CD14-positive monocyte (primary cell): ENCODE data around the gene ARHGAP45. TPM values are rescaled to one million over a fixed set of nuclear protein-coding genes. Genes with fewer than 3 reads are reported as not detected.

Experiments
- DNase-seq, 3 donors: peaks; one replicate each; pipeline ENCODE4 v3.0.0-alpha.2; 2011 to 2022
- H2AFZ ChIP-seq: 2 replicates; pipeline ENCODE4 v1.6.0; 2012; ENCODE audit warnings: mild to moderate bottlenecking, low read depth, low read length, inconsistent platforms; ENCODE audit not compliant: insufficient read depth, poor library complexity, severe bottlenecking
- H3K27ac ChIP-seq, 2 donors: 1 replicate in 1 of 2; 2 replicates in 1 of 2; pipeline ENCODE4 v1.5.1; 2012 to 2013; ENCODE audit warnings: low read length in 2 of 2, control low read depth in 1 of 2, inconsistent platforms in 1 of 2, low read depth in 1 of 2, mild to moderate bottlenecking in 1 of 2
- H3K27me3 ChIP-seq, 2 donors: one replicate each; pipeline versions ENCODE4 v1.6.0 to v1.6.1; 2011 to 2013; ENCODE audit warnings: low read length in 2 of 2; ENCODE audit not compliant: control insufficient read depth in 2 of 2, insufficient read depth in 2 of 2
- H3K36me3 ChIP-seq, 2 donors: replicated peaks in 1 of 2; 1 replicate in 1 of 2; 2 replicates in 1 of 2; pipeline versions ENCODE4 v1.5.1 to v1.6.1; 2012 to 2013; ENCODE audit warnings: low read length in 2 of 2, control low read depth in 1 of 2, inconsistent platforms in 1 of 2, mild to moderate bottlenecking in 1 of 2; ENCODE audit not compliant: insufficient read depth in 2 of 2, control insufficient read depth in 1 of 2
- H3K4me1 ChIP-seq, 2 donors: 1 replicate in 1 of 2; 2 replicates in 1 of 2; pipeline versions ENCODE4 v1.5.1 to v1.6.1; 2012 to 2013; ENCODE audit warnings: low read length in 2 of 2, control low read depth in 1 of 2, inconsistent platforms in 1 of 2, mild to moderate bottlenecking in 1 of 2, moderate library complexity in 1 of 2; ENCODE audit not compliant: insufficient read depth in 2 of 2, control insufficient read depth in 1 of 2
- H3K4me2 ChIP-seq: replicated peaks from 2 replicates; pipeline ENCODE3; 2012; ENCODE audit warnings: low read length, moderate library complexity, mild to moderate bottlenecking; ENCODE audit not compliant: poor library complexity, severe bottlenecking; ENCODE audit errors: extremely low read depth
- H3K4me3 ChIP-seq, 3 experiments: fragments of 200-600 bp in 1 of 3; sonication (generic) in 1 of 3; replicated peaks in 1 of 3; 1 replicate in 2 of 3; 2 replicates in 1 of 3; pipeline ENCODE4 v1.5.1; 2011 to 2013; ENCODE audit warnings: low read length in 3 of 3, mild to moderate bottlenecking in 3 of 3, control low read depth in 2 of 3, low read depth in 2 of 3, inconsistent platforms in 1 of 3, moderate library complexity in 1 of 3
- H3K79me2 ChIP-seq: 2 replicates; pipeline ENCODE4 v1.6.0; 2012; ENCODE audit warnings: mild to moderate bottlenecking, control low read depth, inconsistent platforms, low read length, moderate library complexity; ENCODE audit not compliant: insufficient read depth
- H3K9ac ChIP-seq: 2 replicates; pipeline ENCODE4 v1.6.0; 2017; ENCODE audit warnings: low read length, mild to moderate bottlenecking; ENCODE audit not compliant: insufficient read depth, poor library complexity, severe bottlenecking
- H3K9me3 ChIP-seq, 2 donors: replicated peaks in 1 of 2; 1 replicate in 1 of 2; 2 replicates in 1 of 2; pipeline versions ENCODE4 v1.5.1 to v1.6.1; 2012 to 2013; ENCODE audit warnings: low read length in 2 of 2, control low read depth in 1 of 2; ENCODE audit not compliant: control insufficient read depth in 1 of 2, insufficient read depth in 1 of 2
- H4K20me1 ChIP-seq: 2 replicates; pipeline ENCODE4 v1.6.0; 2012; ENCODE audit warnings: mild to moderate bottlenecking, low read length, control low read depth, moderate library complexity; ENCODE audit not compliant: insufficient read depth
- H3K27ac Mint-ChIP-seq, 7 donors: one replicate each; pipeline ENCODE4 v1.8.0; 2020; ENCODE audit warnings: mild to moderate bottlenecking in 7 of 7, mixed read lengths in 7 of 7, moderate library complexity in 6 of 7, inconsistent platforms in 2 of 7
- H3K27me3 Mint-ChIP-seq, 3 donors: one replicate each; pipeline ENCODE4 v1.8.0; 2021 to 2022; ENCODE audit warnings: low read depth in 3 of 3, mild to moderate bottlenecking in 3 of 3, mixed read lengths in 3 of 3, moderate library complexity in 3 of 3, inconsistent platforms in 1 of 3
- H3K36me3 Mint-ChIP-seq, 2 donors: one replicate each; pipeline ENCODE4 v1.8.0; 2020; ENCODE audit warnings: mixed read lengths in 2 of 2, inconsistent platforms in 1 of 2, mild to moderate bottlenecking in 1 of 2
- H3K4me1 Mint-ChIP-seq: one replicate; pipeline ENCODE4 v1.8.0; 2020; ENCODE audit warnings: mild to moderate bottlenecking, mixed read lengths
- H3K4me3 Mint-ChIP-seq, 2 donors: one replicate each; pipeline ENCODE4 v1.8.0; 2020; ENCODE audit warnings: mild to moderate bottlenecking in 2 of 2, mixed read lengths in 2 of 2, moderate library complexity in 1 of 2
- H3K9me3 Mint-ChIP-seq, 7 donors: one replicate each; pipeline ENCODE4 v1.8.0; 2020 to 2022; ENCODE audit warnings: mixed read lengths in 7 of 7, mild to moderate bottlenecking in 6 of 7, moderate library complexity in 6 of 7, inconsistent platforms in 2 of 7
- CTCF ChIP-seq: fragments of 200-600 bp; IDR thresholded peaks from one replicate; pipeline ENCODE4 v1.8.0; 2022; ENCODE audit warnings: antibody characterized with exemption, mild to moderate bottlenecking
- WGBS: methylation state at CpG from one replicate; pipeline ENCODE4 v1.1.5; 2013; ENCODE audit warnings: missing lambda C conversion rate; ENCODE audit not compliant: insufficient coverage; 5-methylcytosine and 5-hydroxymethylcytosine counted together
- intact Hi-C, 2 donors: fragments of 100-400 bp; cut with micrococcal nuclease; formaldehyde crosslinking; loops; one replicate each; pipeline versions ENCODE4 v1.15.0 to v1.15.1; 2023
- polyA plus RNA-seq, 3 donors: library from polyadenylated mRNA; depleted of rRNA in 1 of 3; unstranded in 2 of 3; stranded (reverse) in 1 of 3; fragments of 300-500 nt in 2 of 3; fragments of >200 nt in 1 of 3; fragmentation: Illumina TruSeq in 2 of 3; gene quantifications; 1 replicate in 2 of 3; 2 replicates in 1 of 3; pipeline ENCODE4 v1.2.3, GENCODE V29; 2012 to 2021

The ARHGAP45 gene
- polyA plus RNA-seq, 3 donors, result 108 to 308 (median 137) TPM

GRCh38 chr19:1101337-1101698, 34.4 kb downstream of the ARHGAP45 start:
- H3K9me3 ChIP-seq, result peaks cover 0 to 12% of the 10 kb centered on the region in 2 donors
- Mint-ChIP-seq H3K4me3 (peak overlapping the region; percentile 66 to 75), H3K27me3 (peaks cover 0 to 3% (median 0%) of the 10 kb centered on the region in 3 donors), H3K36me3 (peaks cover 2 to 9% of the 10 kb centered on the region in 2 donors), H3K9me3 (peaks cover 7 to 15% (median 13%) of the 10 kb centered on the region in 7 donors), H3K27ac (peak overlapping the region; percentile 96 to 99 (median 98)), H3K4me1 (peaks cover 60% of the 10 kb centered on the region)
- H3K27ac ChIP-seq, result peak overlapping the region; percentile 95 to 99
- WGBS, result 0% methylated on average over 5 of the region's 9 CpGs
- peak overlapping the region; percentile 13 to 62 (median 38) for H3K4me3 ChIP-seq
- intact Hi-C loops, result loop anchor here (5.0 to 10.0 kb wide), 5 partner anchors 34 to 174 kb away; partner anchors contain the start of genes ARHGAP45 (in 2 of the 2), ARID3A (in 1 of the 2), ATP5F1D (in 1 of the 2) and CIRBP (in 1 of the 2)
- H3K36me3 ChIP-seq, result peaks cover 5 to 6% of the 10 kb centered on the region in 2 donors
- H3K27me3 ChIP-seq, result no peaks in the 10 kb centered on the region
- DNase-seq, result peak; percentile 66 to 91 (median 85)
- H3K79me2 ChIP-seq, result peaks cover 27% of the 10 kb centered on the region
- H3K9ac ChIP-seq, result peak overlapping the region; percentile 78
- peak overlapping the region; percentile 68 for H3K4me2 ChIP-seq
- peaks cover 17% of the 10 kb centered on the region for H4K20me1 ChIP-seq
- H2AFZ ChIP-seq, result no peak overlapping the region
- TF ChIP-seq CTCF, result no peak
- peaks cover 78 to 83% of the 10 kb centered on the region in 2 donors for H3K4me1 ChIP-seq

- Mint-ChIP-seq H3K27ac (peak overlapping the region; percentile 96 to 99 (median 98)), H3K9me3 (peaks cover 7 to 15% (median 13%) of the 10 kb centered on the region in 7 donors), H3K4me3 (peak overlapping the region in 1 of 2 donors; percentile 59), H3K36me3 (peaks cover 5 to 17% of the 10 kb centered on the region in 2 donors), H3K27me3 (peaks cover 0 to 3% (median 0%) of the 10 kb centered on the region in 3 donors), H3K4me1 (peaks cover 62% of the 10 kb centered on the region)
- H3K4me2 ChIP-seq, result peak overlapping the region; percentile 68
- H3K9me3 ChIP-seq, result peaks cover 0 to 12% of the 10 kb centered on the region in 2 donors
- peaks cover 83 to 89% of the 10 kb centered on the region in 2 donors for H3K4me1 ChIP-seq
- intact Hi-C loops, result loop anchor here (2.0 to 10.0 kb wide), 6 partner anchors 16 to 175 kb away; partner anchors contain the start of genes ARHGAP45 (in 2 of the 2), ARID3A (in 1 of the 2), ATP5F1D (in 1 of the 2) and CIRBP (in 1 of the 2)
- no peak overlapping the region for H2AFZ ChIP-seq
- 63% methylated on average over 12 of the region's 17 CpGs for WGBS
- H3K27ac ChIP-seq, result peak overlapping the region; percentile 95 to 99
- H3K27me3 ChIP-seq, result no peaks in the 10 kb centered on the region
- peaks cover 27% of the 10 kb centered on the region for H3K79me2 ChIP-seq
- H3K9ac ChIP-seq, result peak overlapping the region; percentile 78
- no peak for TF ChIP-seq CTCF
- peak overlapping the region in 1 of 3 experiments; percentile 62 for H3K4me3 ChIP-seq
- peaks cover 29% of the 10 kb centered on the region for H4K20me1 ChIP-seq
- DNase-seq, result peak; percentile 76 to 91 (median 89)
- peaks cover 17 to 18% of the 10 kb centered on the region in 2 donors for H3K36me3 ChIP-seq
Measured at GRCh38 chr19:1102407-1103131, 35.6 kb downstream of the ARHGAP45 start.
